Measurements from ENCODE around the gene ZMIZ2. TPM values are rescaled to one million over a fixed set of nuclear protein-coding genes. Genes with fewer than 3 reads are reported as not detected.

ZMIZ2 gene
- total RNA-seq, 4 donors from 2014 or later, result 13.5 to 26.3 (median 15.3) TPM

DNA sequence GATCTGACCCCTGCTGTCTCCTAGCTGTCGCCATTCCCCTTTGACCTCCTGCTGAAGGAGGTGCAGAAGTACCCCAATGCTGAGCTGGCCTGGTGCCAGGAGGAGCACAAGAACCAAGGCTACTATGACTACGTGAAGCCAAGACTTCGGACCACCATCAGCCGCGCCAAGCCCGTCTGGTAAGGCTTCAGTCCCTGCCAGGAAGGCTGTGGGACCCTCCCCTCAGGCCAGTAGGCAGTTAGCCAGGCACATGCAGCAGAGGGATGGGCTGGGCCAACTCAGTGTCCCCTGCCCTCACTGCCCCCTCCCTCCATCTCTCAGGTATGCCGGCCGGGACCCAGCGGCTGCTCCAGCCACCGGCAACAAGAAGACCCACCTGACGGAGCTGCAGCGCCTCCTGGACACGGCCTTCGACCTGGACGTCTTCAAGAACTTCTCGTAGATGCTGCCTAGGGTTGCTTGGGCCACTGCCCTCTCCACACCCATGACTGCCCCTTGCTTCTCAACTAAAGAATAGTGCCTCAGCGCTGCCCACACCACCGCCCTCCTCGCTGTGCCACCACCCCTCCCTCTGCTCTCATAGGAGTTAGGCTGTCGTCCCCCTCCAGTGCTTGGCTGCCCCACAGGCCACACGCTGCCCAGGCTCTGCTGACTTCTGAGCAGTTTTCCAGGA lies 41.0 kb upstream of the ZMIZ2 start:
- no peak for TF ChIP-seq CTCF (IDR thresholded peaks at IDR 0.05)
- no peak for DNase-seq (ENCODE audit: low spot score)
- peak; percentile 28 for ATAC-seq (ENCODE audit: low FRiP score)

DNA sequence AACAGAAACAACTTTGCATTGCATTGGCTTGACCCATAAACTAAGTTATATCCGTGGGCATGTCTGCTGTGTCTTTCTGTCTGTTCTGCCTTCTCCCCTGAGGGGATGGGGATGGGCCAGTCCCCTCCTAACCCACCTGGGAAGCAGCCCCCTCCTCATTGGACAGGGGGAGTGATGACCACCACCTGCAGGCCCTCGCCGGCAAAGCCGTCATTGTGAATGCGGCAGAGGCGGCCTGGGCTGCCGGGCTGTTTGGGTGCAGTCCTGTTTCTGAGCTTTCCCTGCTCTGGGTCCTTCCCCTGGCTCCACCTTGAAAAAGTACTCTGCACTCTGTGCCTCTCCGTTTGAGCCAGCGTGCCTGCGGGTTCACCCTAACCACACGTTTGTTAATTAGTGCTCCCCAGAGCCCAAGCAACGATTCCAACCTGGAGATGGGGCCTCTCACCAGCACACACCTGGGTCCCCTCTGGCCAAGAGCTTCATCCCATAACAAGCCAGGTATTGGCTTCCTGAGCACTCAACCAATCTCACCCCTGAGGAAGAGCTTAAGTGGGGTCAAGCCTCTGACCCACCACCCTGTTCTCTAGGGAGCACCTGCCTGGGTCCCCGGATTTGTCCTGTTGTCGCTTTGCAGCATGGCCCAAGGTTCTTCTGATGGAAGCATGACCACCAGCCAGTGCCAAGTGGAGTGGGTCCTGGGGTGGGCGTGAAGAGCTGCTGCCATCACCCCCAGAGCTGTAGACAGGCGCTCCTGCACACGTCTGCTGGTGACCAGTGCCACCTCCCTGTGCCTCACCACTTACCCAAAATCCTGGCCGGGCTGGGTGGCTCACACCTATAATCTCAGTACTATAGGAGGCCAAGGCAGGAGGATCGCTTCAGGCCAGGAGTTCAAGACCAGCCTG lies 39.4 kb upstream of the ZMIZ2 start:
- no peak for TF ChIP-seq CTCF (IDR thresholded peaks at IDR 0.05)
- DNase-seq (ENCODE audit: low spot score) (no peak), ATAC-seq (ENCODE audit: low FRiP score) (peak; percentile 24)

DNA sequence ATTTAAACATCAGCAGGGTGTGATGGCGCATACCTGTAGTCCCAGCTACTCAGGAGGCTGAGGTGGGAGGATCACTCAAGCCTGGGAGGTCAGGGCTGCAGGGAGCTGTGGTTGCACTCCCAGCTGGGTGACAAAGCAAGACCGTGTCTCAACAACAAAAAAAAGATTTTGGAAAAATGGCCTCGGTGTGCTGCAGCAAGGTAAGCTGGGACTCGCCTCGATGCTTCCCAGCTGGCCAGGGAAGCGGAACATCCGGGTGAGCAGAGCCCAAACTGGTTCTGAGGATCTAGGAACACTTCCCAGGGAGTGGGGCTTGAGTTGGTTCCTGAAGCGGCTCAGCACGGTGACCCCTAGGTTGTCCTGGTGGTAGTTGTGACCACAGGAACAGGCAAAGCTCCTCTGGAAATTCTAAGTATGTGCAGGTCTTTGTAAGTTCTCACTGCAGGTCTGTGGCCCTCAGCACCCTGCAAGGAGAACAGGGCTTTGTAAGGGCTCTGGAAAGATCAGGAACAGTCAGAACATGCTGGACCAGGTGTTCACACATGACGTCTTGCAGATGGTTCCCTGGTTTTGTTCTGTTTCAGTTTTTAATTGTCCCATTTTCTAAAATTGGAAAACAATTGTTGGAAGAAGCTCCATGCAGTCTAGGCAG lies 38.6 kb upstream of the ZMIZ2 start:
- no peak for ATAC-seq (ENCODE audit: low FRiP score)
- no peak for TF ChIP-seq CTCF (IDR thresholded peaks at IDR 0.05)
- DNase-seq (ENCODE audit: low spot score), result no peak

DNA sequence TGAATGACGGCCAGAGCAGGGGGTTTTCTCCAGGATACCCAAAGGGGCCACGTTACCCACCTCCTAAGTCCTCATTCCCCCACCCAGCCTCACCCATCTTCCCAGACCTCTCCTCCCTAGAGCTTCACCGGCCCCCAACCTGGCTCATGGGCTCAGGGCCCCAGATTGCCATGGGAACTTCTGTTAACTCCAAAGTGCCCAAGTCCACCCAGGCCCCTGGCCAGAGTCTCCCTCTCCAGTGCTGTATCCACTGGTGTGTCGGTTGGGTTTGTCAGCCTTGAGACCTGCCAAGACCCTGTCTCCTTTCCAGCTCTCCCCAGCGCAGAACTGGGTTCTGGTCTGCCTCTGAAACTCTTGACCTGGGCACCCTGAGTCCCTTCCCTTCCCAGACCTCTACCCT lies 37.1 kb upstream of the ZMIZ2 start:
- ATAC-seq (ENCODE audit: low FRiP score) (no peak), DNase-seq (ENCODE audit: low spot score) (no peak)
- TF ChIP-seq CTCF (IDR thresholded peaks at IDR 0.05), result no peak

GRCh38 chr7:44712012-44712411 lies 36.6 kb upstream of the ZMIZ2 start:
- TF ChIP-seq CTCF (IDR thresholded peaks at IDR 0.05), result no peak
- DNase-seq (ENCODE audit: low spot score) (no peak), ATAC-seq (ENCODE audit: low FRiP score) (no peak)

GRCh38 chr7:44713141-44713540 lies 35.5 kb upstream of the ZMIZ2 start:
- no peak for TF ChIP-seq CTCF (IDR thresholded peaks at IDR 0.05)
- ATAC-seq (ENCODE audit: low FRiP score) (no peak), DNase-seq (ENCODE audit: low spot score) (no peak)

Data from omental fat pad (tissue), 4 donors.